HG03558 (cell line): Measurements from ENCODE around the gene PGC.

Source experiments
- ATAC-seq: cut with Tn5 transposase; IDR thresholded peaks from one replicate; pipeline ENCODE4 v1.9.1; 2021; ENCODE audit warnings: moderate number of reproducible peaks; ENCODE audit not compliant: unreplicated experiment; ENCODE audit errors: extremely low read depth

PGC gene

DNA sequence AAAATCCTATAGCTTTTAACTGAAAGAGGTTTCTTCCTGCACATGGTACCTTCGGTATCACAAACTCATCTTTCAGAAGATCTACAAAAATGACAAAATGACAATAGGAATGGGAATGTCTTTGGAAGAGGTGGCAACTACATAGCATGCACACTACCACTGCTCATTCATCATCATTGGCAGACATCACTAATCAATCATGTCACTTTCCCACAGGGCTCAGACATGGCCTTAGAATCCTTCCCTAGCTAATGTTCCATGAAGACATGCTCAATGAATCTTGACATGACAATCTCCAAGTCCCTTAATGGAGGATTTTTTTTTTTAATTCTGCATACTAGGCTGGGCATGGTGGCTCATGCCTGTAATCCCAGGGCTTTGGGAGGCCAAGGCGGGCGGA, 3.2 kb upstream of the PGC start:
- no peak for ATAC-seq

DNA sequence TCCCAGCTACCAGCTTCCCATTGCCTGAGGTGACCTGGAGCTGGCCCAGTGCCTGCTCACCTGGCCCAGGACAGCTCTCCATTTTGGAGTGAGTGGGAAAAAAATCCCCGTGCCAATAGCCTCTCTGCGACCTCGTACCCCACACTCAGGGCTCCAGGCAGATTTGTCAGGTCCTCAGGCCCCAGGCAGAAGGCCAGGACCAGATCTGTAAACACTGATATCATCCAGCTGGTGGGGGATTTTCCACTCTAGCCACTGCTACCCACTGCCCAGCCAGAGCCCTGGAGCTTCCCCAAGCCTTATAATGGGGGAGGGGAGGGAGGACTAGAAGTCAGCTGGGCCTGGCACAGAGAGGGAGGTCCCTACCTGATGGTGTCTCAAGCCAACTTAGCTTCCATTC, 1.3 kb upstream of the PGC start:
- no peak for ATAC-seq

DNA sequence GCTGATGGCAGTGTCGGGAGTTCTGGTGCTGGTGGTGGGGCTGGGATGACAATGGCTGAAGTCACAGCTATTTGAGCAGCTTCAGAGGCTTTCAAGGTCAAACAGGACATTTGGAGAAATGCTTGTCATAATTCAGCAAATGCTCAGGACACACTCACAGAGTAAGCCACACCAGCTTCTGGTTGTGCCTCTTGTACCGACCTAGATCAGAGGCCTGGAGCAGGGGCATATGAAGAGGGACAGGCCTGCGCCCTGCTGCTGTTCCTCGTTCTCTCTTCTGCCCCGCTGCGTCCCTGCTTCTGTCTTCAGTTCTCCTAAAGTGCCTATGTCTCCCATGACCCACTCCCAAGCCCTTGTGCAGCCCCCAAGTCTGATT, 893 bp upstream of the PGC start:
- ATAC-seq = no peak

DNA sequence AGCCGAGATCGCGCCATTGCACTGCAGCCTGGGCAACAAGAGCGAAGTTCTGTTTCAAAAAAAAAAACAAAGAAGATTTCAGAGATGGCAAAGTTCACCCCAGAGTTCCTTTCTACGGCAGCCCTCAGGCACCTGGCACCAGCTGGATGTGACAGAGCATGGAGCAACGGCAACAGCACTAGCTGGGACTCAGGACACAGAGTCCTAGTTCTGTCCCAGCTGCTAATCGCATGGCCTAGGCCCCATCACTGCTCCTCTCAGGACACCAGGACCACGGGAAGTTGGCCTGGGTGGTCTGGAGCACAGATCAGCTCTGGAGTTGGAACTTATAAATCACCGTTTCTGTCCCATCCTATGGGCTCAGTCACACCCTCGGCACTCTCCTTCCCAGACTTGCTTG, 1.1 kb downstream of the PGC start:
- ATAC-seq = no peak

DNA sequence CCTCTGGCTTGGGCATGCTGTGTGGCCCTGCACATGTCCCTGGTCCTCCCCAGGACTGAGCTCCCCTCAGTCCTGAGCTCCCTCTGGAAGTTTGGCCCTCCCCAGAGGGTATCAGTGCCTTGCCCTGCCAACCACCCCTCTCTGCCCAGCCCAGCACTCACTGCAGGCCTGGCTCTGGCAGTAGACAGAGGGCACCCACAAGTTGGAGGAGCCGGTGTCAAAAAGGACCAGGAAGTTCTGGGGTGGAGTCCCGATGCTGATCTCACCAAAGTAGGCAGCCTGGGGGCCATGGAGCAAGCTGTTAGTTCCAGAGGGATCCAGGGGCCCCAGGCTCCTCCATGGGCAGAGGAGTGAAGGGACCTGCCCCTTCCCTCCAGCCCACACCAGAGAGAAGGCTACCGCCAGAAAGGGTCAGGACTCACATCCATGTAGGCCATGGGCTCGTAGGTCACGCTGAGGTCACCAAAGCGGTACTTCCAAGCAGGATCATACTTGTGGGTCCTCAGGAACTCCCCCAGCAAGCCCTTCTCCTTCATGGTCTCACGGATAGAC, 2.9 kb downstream of the PGC start:
- no peak for ATAC-seq

DNA sequence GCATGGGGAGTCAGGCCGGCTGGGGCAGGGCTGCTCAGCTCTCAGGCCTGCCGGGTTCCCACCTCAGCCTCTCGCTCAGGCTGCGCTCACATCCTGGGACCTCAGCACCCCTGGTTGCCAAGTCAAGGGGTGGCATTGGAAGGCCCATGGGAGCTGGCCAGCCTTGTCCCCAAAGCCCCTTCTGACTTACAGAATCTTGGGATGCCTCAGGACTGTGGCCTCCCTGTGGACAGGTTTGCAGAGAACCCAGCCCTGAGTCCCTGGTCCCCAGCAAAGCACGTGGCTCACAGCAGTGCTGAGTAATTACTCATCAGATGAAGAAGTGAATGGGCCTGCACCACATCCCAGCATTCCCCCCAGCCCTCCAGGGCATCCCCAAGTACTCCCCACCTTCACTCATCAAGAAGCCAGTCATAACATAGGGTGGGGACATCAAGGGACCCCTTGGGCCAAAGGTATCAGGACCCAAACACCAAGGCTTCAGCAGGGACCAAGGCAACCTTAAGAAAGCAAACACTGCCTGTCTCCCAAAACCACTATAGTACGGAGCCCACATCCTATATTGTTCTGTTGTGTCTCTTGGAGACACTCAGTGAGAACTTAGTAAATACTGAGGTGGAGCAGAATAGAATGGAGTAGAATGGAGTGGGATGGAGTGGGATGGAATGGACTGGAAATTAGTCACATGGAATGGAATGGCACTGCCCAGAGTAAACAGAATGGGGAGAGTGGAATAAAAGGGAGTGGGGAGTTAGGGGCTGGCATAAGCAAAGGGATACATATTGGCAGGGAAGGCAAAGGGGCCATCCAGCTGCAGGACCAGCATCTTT, 3.6 kb downstream of the PGC start:
- no peak for ATAC-seq

DNA sequence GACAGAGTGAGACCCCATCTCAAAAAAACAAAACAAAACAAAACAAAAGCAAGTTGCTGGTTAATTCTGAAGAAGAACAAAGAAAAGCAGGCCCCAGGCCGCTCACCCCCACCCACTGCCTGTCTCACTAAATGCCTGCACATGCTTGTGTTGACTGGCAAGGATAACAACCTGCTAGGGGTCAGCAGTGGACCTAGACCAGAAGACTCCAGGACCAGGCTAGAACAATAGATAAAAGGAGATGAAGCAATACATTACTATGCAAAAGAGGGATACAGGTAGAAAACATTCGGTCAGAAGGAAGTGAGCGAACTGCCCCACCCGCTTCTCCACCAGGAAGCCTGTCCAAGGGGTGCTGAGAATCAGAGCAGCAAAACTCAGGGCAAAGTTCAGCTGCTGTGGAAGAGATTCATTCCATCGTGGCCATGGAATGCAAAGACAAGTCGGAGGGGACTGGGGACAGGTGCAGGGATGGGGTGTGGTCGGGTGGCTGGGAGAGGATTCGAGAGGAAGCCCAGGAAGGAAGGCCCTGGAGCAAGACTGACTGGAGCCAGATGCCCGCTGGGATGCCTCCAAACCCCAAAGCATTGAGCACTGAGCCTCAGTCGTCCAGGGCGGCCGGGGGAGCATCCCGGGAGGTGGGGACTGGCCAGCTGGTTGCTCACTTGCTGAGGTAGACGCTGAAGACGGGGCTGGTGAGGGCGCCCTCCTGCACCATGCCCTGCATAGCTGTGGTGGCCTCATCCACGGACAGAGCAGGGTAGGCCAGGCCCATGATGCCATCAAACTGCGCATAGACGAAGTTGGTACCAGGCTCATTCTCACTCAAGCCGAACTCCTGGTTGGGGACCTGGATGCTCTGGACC, 5.3 kb downstream of the PGC start:
- no peak for ATAC-seq

DNA sequence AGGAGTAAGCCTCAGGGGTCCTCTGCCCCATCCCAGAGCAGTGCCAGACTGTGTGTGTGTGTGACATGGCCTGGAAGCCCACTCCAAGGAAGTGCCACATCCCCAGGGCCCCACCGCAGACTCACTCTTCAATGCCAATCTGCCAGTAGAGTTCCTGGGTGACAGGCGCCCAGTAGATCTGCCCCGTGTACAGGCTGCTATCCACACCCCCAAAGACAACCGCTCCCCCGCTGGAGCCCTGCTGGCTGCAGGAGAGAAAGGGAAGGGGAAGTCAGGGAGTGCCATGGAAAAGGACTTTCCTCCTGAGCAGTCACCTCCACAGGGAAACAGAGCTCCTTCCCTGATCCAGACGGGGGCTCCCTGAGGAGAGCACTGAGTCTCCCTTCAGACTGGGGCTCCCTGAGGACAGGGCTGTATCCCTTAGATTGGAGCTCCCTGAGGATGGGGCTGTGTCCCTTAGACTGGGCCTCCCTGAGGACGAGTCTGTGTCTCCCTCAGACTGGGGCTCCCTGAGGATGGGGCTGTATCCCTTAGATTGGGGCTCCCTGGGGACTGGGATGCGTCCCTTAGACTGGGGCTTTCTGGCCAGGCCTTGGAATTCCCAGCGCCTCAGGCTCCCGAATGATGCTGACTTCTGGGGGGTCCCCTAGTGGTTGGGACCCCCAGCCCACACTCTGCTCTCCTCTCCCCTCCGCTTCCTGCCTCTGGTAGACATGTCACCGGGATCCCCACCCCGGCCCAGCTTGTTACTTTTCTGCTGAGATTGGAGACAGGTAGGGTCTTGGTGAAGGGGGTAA, 6.6 kb downstream of the PGC start:
- no peak for ATAC-seq

DNA sequence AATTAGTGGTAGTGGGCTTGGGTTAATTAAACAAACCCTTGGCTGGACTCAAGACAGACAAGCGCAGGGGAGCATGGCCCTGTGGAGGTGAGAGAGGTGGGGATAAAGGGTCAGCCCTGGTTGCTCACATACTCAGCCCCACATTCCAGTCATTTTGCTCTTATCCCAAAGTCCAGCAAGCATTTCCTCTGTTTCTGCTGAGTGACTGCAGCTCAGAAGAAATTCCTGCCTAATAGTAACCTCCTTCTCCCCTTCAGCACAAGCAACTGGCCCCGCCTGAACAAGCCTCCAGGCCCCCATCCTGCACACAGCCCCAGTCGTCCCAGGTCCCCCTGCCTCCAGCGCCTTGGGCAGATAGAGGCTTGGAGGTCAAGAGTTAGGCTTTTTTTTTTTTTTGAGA, 8.2 kb downstream of the PGC start:
- no peak for ATAC-seq

DNA sequence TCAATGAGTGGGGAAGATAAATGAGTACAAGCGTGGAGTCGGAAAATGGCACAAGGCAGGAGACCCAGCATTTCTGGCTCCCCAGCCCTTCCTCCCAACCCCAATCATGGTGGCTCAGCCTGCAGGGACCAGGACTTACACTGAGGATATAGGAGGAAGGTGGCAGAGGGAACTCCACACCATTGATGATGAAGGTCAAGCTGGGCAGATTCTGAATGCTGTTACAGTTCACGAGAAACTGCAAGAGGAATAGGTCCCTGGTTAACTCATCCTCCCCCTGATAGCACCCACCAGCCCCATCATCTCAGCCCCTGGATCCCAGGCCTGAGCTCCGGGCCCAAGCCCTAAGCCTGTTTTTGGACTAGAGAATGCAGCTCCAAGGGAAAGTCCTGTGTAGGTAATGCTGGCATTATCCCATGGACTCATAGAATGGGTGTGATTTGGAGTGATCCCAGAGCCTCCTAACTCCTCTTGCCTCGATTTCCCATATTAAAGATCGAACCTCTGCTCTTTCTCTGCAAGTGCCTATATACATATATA, 9.5 kb downstream of the PGC start:
- ATAC-seq = no peak

DNA sequence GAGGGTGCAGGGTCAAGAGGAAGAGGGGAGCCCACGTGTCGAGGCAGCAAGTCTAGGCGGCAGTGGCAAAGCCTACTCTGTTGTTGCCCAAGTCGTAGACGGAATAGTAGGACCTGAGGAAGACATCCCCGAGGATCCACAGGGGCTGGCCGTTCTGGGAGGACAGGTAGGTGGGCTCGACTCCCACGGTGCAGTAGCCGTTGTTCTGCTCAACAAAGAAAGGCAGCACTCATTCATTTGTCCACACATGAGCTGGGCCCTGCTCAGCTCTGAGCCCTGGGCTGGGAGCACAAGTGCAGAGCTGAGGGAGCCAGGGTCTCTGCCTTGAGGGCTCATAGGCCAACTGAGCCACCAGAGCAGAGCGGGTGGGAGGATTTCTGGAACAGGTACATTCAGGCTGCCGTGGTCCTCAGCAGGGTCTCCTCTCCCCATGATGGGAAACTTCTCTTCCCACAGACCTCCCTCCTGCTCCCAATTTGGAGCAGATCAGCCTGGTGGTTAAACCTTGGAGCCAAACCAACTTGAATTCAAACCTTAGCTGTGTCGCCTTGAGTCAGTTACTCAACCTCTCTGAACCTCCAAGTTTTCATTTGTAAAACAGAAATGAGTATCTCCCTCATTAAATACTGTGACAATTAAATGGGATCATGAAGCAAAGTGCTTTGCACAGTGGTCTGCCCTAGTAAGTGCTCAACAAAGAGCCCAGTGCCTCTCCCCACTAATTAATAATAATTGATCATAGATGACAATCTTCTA, 10.2 kb downstream of the PGC start:
- ATAC-seq = no peak

DNA sequence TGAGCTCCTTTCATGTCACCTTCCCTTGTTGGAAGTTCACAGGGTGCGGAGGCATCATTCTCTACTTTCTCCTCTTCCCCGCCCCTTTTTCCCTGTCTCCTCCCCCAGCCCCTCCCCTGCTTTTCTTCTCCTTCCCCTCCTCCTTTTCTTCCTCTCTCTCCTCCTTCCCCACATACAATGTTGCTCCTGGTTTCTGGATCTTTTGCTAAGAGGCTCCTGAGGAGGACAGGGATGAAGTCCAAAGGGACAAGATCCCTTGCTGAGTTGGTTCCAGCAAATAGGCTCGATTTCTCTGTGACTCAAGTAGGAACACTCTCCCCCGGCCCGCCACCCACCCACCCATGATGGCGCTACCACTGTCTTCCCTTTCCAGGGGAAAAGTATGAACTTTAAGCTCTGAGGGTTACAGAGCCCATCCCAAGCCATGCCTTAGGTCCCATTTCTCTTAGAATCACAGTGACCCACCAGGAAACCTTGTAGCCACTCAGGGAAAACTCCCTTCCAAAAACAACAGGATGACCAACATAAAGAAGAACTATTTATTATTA, 10.9 kb downstream of the PGC start:
- ATAC-seq = no peak

DNA sequence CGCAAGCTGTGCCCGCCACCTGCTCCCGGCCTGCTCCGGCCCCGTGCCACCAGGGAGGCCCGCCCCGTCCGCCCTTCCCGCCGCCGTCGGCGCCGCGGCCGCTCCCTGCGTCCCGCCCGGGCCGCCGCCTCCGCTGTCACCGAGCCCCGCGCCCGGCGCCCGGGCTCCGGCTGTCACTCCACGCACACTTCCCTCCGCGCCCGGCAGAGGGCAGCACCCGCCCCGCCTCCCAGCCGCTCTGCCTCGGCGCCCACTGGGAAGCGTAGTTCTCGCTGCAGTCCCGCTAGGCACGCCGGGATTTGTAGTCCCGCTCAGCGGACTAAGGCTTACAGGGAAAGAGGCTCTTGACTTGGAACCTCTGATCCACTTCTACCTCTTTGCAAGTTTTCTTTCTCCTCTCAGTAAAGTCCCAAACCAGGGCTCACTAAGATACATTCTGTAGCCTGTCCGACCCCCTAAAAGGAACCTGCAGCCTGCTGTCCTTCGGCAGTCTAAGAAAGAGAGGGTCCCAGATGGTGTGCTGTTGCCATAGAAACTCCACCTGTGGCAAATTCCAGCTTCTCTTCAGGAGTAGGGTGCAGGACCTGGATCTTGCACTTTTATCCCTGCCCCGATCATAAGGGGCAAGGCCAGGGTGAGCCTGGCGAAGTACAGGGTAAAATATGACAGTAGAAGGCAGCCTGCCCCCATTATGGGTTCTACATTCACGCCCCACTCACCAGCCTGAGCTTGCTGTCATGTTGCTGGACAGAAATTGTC, 11.6 kb downstream of the PGC start, which contains the start of gene TFEB:
TFEB (minus strand) TSS at position 182 of the 759 bp plus-strand sequence. CDS start 44,395 bp downstream, outside the sequence.
- peak; percentile 33 for ATAC-seq

DNA sequence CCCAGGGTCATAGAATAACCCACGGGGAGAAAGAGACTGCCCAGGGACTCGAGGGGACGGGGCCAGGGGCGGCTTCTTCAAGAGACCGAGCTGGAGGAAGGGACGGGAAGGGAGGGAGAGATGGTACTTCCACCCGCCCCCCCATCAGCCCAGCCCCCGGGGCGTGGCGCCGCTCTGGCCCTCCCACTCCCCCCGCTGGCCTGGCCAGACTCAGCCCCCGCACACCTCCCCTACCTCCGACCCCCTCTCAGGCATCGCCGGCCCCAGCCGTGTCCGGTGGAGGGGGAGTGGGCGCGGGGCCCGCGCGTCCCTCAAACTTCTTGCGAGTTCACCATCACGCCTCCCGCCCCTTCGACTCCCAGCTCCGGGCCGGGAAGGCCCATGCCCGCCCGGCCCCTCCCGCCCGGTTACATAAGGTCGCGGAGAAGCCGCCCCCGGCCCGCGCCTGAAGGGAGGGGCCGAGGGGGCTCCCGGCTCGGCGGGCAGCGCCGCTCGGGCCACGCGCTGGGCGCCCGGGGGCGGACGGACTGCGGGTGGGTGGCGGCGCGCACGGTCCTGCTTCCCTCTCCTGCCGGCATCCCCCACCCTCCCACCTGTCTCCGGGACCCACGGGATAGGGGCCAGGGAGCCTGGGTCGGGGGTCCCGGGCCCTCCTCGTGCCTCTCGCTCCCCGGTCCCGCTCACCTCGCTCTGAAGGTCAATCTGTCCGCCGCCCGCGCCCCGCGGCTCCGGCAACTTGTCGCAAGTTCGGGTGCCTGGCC, 12.4 kb downstream of the PGC start:
- peak; percentile 5 for ATAC-seq

DNA sequence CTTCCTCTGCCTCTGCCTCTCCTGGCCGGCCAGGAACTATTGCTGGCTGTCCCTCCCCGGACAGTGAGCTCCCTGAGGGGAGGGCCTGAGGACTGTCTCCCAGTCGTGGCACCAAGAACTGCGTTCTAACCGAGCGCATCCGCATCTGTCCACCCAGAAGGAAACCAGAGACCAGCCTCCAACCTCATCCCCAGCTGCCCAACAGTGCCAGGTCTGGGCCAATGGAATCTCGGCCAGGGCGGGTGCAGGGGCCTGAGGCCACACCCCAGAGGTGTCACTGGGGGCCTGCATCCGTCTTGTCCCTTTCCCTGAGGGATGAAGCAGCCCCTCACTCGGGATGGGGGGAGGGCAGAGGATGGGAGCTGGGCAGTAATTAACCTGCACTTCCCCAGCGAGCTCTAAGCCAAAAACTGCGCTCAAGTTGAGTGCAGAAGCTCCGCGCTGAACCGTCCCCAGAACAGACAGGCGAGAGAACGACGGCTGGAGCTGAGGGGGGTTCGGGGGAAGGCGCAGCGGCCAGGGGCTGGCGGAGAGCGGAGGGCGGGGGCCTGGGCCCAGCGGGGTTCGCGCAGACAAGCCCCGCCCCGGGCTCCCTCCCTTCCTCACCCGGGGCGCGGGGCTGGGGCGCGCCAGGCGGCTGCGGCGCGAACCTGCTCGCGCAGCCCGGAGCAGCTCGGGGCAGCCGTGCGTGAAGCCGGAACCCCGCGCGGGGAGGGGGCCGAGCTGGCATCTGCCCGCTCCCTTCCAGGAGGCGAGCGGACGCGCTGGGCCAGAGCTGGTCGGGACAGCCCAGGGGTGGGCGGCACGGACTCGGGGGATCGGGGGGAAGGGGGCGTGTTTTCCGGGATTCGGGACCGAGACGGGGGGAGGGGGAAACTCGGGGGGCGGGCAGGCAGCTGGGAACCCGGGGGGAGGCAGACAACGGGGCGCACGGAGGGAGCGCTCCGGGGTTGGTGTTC, 13.2 kb downstream of the PGC start:
- ATAC-seq = no peak

DNA sequence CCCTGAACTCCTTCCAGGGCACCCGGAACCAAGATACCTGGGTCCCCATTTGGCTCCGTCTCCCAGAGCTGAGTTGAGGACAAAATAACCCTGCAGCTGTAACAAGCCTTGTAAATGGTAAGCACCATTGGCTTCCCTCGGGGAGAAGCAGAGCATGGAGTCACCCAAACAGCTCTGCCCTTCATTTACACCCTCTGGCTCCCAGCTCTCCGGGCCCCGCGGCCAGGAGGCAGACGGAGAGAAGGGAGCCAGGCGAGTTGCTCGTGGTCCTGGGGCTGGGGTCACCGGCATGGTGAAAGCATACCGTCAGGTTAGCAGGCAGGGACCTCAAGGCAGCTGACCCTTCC, 13.9 kb downstream of the PGC start:
- ATAC-seq = no peak
